Measurements from ENCODE around the gene MPPED1. TPM values are rescaled to one million over a fixed set of nuclear protein-coding genes. Genes with fewer than 3 reads are reported as not detected.

The MPPED1 gene
- total RNA-seq, 2 donors from 2014 or later: not detected

GRCh38 chr22:43412808-43413795 lies 1.3 kb downstream of the MPPED1 start:
- Mint-ChIP-seq H3K4me1 (no peaks in the 10 kb centered on the region), H3K27me3 (peaks cover 51% of the 10 kb centered on the region), H3K27ac (no peak overlapping the region), H3K4me3 (no peak overlapping the region), H3K9me3 (no peaks in the 10 kb centered on the region), H3K36me3 (ENCODE audit: low read depth) (no peaks in the 10 kb centered on the region)
- ATAC-seq (replicated peaks): no peak

- ATAC-seq (replicated peaks): no peak
- no peak overlapping the region for H3K4me3 Mint-ChIP-seq
- no peaks in the 10 kb centered on the region for H3K9me3 Mint-ChIP-seq
- no peaks in the 10 kb centered on the region for H3K36me3 Mint-ChIP-seq (ENCODE audit: low read depth)
- H3K27ac Mint-ChIP-seq: no peak overlapping the region
- peaks cover 51% of the 10 kb centered on the region for H3K27me3 Mint-ChIP-seq
- H3K4me1 Mint-ChIP-seq: no peaks in the 10 kb centered on the region
Observed at GRCh38 chr22:43413826-43414225, 2.0 kb downstream of the MPPED1 start.

- Mint-ChIP-seq H3K27me3 (peaks cover 41% of the 10 kb centered on the region), H3K4me3 (no peak overlapping the region), H3K27ac (no peak overlapping the region), H3K4me1 (no peaks in the 10 kb centered on the region), H3K36me3 (ENCODE audit: low read depth) (no peaks in the 10 kb centered on the region), H3K9me3 (no peaks in the 10 kb centered on the region)
- no peak for ATAC-seq (replicated peaks)
Observed at GRCh38 chr22:43415681-43416080, 3.9 kb downstream of the MPPED1 start.

DNA sequence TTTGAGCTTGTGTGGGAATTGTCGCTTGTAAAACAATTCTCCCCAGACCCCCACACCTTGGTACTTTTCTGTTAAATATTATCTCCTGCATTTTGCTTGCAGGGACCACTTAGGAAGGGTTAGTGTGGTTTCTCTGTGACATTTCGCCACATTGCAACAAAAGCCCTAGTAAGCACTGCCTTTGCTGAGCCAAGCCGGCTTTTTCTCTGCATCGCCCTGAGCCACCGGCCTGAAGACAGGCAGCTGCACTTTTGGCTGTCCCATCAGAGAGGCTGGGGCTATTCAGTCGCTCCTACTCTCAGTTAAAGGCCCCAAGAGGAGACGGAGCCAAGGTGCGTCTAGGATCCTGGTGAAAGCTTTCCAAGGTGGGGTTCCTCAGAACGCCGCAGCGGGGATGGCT lies 5.7 kb downstream of the MPPED1 start:
- Mint-ChIP-seq H3K4me1 (no peaks in the 10 kb centered on the region), H3K9me3 (no peaks in the 10 kb centered on the region), H3K4me3 (no peak overlapping the region), H3K27me3 (peaks cover 42% of the 10 kb centered on the region), H3K36me3 (ENCODE audit: low read depth) (no peaks in the 10 kb centered on the region), H3K27ac (no peak overlapping the region)
- no peak for ATAC-seq (replicated peaks)

DNA sequence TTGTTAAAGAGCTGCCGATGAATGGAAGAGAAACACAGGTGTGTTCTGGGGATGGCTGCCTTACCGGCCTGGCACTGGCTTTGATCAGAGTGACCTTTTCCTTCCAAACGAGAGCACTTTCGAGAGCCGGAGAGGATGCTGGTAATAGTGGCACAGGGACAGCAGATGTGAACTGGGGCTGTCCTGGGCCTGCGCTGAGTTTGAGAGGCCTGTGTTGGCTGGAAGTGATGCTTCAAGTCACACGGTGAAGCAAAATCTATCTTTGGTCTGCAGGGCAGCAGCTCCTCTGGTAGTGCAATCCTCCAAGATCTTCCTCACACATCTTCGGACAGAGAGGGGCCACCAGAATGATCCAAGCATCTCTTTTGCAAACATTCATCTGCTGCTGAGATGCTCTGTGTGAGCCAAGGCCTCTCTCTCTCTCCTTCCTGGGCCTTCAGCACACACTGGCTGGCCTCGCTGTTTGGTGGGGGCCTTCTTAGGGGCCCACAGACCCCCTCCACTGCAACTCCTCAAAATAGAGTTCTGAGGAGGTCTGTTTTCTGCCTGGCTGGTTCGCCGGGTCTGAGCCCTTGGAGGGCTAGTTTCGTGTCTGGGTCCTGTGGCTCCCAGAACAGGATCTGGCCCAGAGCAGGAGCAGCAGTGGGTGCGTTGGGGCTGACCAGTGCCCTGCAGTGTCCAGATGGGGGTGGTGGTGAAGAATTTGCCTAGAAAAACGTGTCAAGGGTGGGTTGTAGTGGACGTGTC lies 6.4 kb downstream of the MPPED1 start:
- H3K9me3 Mint-ChIP-seq: no peaks in the 10 kb centered on the region

GRCh38 chr22:43419371-43420080 lies 7.7 kb downstream of the MPPED1 start:
- H3K36me3 Mint-ChIP-seq (ENCODE audit: low read depth): no peaks in the 10 kb centered on the region
- ATAC-seq (replicated peaks): no peak
- H3K27ac Mint-ChIP-seq: no peak overlapping the region

More for the DNA sequence above, 6.4 kb downstream of the MPPED1 start:
- no peak overlapping the region for H3K4me3 Mint-ChIP-seq
- no peaks in the 10 kb centered on the region for H3K4me1 Mint-ChIP-seq
- no peak for ATAC-seq (replicated peaks)
- H3K27ac Mint-ChIP-seq: no peak overlapping the region
- H3K27me3 Mint-ChIP-seq: peaks cover 35% of the 10 kb centered on the region
- H3K36me3 Mint-ChIP-seq (ENCODE audit: low read depth): no peaks in the 10 kb centered on the region

GRCh38 chr22:43421046-43421665 lies 9.3 kb downstream of the MPPED1 start:
- H3K36me3 Mint-ChIP-seq (ENCODE audit: low read depth): no peaks in the 10 kb centered on the region
- peaks cover 12% of the 10 kb centered on the region for H3K27me3 Mint-ChIP-seq
- no peak for ATAC-seq (replicated peaks)
- no peak overlapping the region for H3K27ac Mint-ChIP-seq
- no peak overlapping the region for H3K4me3 Mint-ChIP-seq
- H3K9me3 Mint-ChIP-seq: no peaks in the 10 kb centered on the region
- no peaks in the 10 kb centered on the region for H3K4me1 Mint-ChIP-seq

More at GRCh38 chr22:43419371-43420080, 7.7 kb downstream of the MPPED1 start:
- Mint-ChIP-seq H3K9me3 (no peaks in the 10 kb centered on the region), H3K4me1 (no peaks in the 10 kb centered on the region), H3K27me3 (peaks cover 22% of the 10 kb centered on the region), H3K4me3 (no peak overlapping the region)

DNA sequence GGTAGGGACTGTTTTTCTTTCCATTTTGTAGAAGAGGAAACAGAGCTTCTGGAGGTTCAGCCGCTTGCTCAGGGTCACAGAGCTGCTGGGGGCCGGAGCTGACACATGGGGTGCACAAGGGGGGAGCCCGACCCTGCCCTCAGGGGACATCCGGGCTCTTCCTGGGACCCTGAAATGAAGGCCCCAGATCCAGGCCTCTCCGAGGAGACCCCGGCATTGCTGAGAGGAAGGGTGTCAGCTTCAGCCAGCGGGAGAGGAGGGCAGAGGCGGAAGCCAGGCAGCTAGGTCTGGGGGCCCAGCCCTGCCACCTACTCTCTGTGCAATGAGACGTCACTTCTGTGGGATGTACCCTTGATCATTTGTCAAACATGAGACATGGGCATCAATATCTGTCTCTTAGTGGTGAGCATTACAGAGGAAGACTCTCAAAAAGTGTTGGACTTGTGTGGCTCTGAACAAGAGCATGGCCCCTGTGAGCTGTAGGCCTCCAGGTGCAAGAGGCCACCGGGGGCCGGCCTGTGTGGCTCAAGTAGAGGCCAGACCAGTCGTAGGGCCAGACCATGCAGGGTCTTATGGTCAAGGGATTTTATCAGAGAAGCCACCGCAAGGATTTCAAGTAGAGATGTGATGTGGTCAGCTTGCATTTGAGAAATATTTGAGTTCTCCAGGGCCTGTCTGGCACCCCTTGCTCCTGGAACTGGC lies 10.3 kb downstream of the MPPED1 start:
- H3K27ac Mint-ChIP-seq: no peak overlapping the region
- no peak for ATAC-seq (replicated peaks)

GRCh38 chr22:43423046-43423445 lies 11.2 kb downstream of the MPPED1 start:
- H3K9me3 Mint-ChIP-seq: no peaks in the 10 kb centered on the region
- H3K4me1 Mint-ChIP-seq: no peaks in the 10 kb centered on the region
- H3K4me3 Mint-ChIP-seq: no peak overlapping the region
- H3K27ac Mint-ChIP-seq: no peak overlapping the region
- no peak for ATAC-seq (replicated peaks)
- H3K27me3 Mint-ChIP-seq: peaks cover 8% of the 10 kb centered on the region
- H3K36me3 Mint-ChIP-seq (ENCODE audit: low read depth): no peaks in the 10 kb centered on the region

More for the DNA sequence above, 10.3 kb downstream of the MPPED1 start:
- no peaks in the 10 kb centered on the region for H3K4me1 Mint-ChIP-seq
- H3K9me3 Mint-ChIP-seq: no peaks in the 10 kb centered on the region
- H3K36me3 Mint-ChIP-seq (ENCODE audit: low read depth): no peaks in the 10 kb centered on the region
- no peak overlapping the region for H3K4me3 Mint-ChIP-seq
- H3K27me3 Mint-ChIP-seq: peaks cover 8% of the 10 kb centered on the region

DNA sequence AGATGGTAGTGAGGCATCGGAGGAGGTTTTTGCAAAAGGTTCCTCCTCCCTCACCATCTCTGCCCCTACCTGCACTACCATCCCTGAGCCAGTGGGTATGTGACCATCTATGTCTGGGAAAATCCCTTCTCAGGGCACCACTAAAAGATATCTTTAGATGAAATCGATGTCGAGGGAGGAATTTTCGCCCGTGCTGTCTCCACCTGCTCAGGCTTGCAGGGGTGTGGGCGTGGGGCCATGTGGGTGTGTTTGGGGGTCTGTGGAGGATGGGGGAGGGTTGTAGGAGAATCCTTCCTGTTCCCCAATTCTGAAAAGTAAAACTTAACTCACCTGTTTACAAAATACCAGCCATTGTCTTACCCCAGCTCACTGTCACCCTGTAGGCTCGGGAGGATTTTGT lies 12.4 kb downstream of the MPPED1 start:
- Mint-ChIP-seq H3K4me3 (no peak overlapping the region), H3K27ac (no peak overlapping the region)
- ATAC-seq (replicated peaks): no peak

DNA sequence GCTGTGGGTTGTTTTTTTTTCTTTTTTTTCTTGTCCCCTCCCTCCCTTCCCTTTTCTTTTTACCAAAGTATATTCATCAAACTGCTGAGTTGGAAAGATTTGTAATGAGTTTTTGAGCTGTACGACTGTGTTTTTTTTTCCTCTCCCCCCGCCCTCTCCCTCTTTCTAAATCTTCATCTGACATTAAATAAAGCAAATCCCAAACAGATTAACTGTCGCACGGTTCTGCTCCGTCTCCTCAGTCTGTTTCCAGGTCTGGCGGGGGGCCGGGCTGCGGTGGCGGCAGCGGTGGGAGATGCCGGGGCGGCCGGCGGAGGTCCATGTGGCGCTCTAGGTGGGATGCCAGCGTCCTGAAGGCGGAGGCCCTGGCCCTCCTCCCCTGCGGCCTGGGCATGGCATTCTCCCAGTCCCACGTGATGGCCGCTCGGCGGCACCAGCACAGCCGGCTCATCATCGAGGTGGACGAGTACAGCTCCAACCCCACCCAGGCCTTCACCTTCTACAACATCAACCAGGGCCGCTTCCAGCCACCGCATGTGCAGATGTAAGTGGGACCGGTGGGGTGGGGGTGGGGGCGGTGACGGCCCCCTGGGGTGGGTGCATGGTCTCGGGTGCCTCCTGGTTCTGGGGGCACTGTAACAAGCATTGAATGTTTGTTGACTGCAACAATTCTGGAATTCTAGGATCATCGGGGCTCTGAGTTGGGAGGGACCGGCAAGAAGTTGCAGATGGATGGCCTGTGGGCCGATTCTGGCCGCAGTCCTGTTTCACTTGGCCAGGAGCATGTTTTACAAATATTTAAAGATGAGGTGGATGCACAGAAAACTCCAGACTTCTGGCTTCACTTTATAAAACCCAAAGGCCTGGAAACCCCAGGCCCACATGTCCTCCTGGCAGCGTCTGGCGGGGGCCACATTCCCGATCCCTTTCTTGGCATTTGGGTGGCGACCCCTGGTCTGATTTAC lies 13.1 kb downstream of the MPPED1 start:
- Mint-ChIP-seq H3K4me3 (no peak overlapping the region), H3K27ac (no peak overlapping the region), H3K27me3 (peaks cover 17% of the 10 kb centered on the region), H3K9me3 (no peaks in the 10 kb centered on the region), H3K4me1 (no peaks in the 10 kb centered on the region), H3K36me3 (ENCODE audit: low read depth) (no peaks in the 10 kb centered on the region)
- no peak for ATAC-seq (replicated peaks)

More for the DNA sequence above, 12.4 kb downstream of the MPPED1 start:
- Mint-ChIP-seq H3K36me3 (ENCODE audit: low read depth) (no peaks in the 10 kb centered on the region), H3K9me3 (no peaks in the 10 kb centered on the region), H3K4me1 (no peaks in the 10 kb centered on the region), H3K27me3 (peaks cover 11% of the 10 kb centered on the region)

- Mint-ChIP-seq H3K27me3 (peaks cover 25% of the 10 kb centered on the region), H3K9me3 (no peaks in the 10 kb centered on the region), H3K27ac (no peak overlapping the region), H3K4me3 (no peak overlapping the region), H3K4me1 (no peaks in the 10 kb centered on the region), H3K36me3 (ENCODE audit: low read depth) (no peaks in the 10 kb centered on the region)
- no peak for ATAC-seq (replicated peaks)
Observed at GRCh38 chr22:43425976-43426785, 14.4 kb downstream of the MPPED1 start.
